IgD-negative memory B cell (primary cell): ENCODE measurements around the gene FBLN1. TPM values are rescaled to one million over a fixed set of nuclear protein-coding genes. Genes with fewer than 3 reads are reported as not detected.

Experiments used
- H3K27ac Mint-ChIP-seq, 3 donors: one replicate each; pipeline ENCODE4 v1.8.0; 2020 to 2022; ENCODE audit warnings: mild to moderate bottlenecking in 3 of 3, mixed read lengths in 3 of 3, moderate library complexity in 1 of 3
- H3K27me3 Mint-ChIP-seq: one replicate; pipeline ENCODE4 v1.8.0; 2021; ENCODE audit warnings: mixed read lengths
- H3K36me3 Mint-ChIP-seq: one replicate; pipeline ENCODE4 v1.8.0; 2020; ENCODE audit warnings: mild to moderate bottlenecking, mixed read lengths
- H3K4me1 Mint-ChIP-seq, 3 donors: one replicate each; pipeline ENCODE4 v1.8.0; 2020 to 2022; ENCODE audit warnings: mixed read lengths in 3 of 3, mild to moderate bottlenecking in 1 of 3
- H3K4me3 Mint-ChIP-seq, 4 donors: one replicate each; pipeline ENCODE4 v1.8.0; 2020 to 2022; ENCODE audit warnings: mild to moderate bottlenecking in 4 of 4, mixed read lengths in 4 of 4, moderate library complexity in 3 of 4
- H3K9me3 Mint-ChIP-seq, 3 donors: one replicate each; pipeline ENCODE4 v1.8.0; 2020 to 2021; ENCODE audit warnings: mixed read lengths in 3 of 3, mild to moderate bottlenecking in 1 of 3
- polyA plus RNA-seq: library from polyadenylated mRNA; unstranded; fragments of 300-500 nt; fragmentation: Illumina TruSeq; gene quantifications from one replicate; pipeline ENCODE4 v1.2.3, GENCODE V29; 2021

Gene FBLN1
- polyA plus RNA-seq, 1 donor from 2014 or later: not detected

- Mint-ChIP-seq H3K36me3 (peaks cover 2% of the 10 kb centered on the region), H3K27ac (no peak overlapping the region), H3K9me3 (no peaks in the 10 kb centered on the region), H3K27me3 (peaks cover 32% of the 10 kb centered on the region), H3K4me3 (no peak overlapping the region), H3K4me1 (peaks cover 0 to 3% (median 0%) of the 10 kb centered on the region in 3 donors)
These were observed 128.6 kb downstream of the FBLN1 start for GRCh38 chr22:45631140-45631840.

- H3K27ac Mint-ChIP-seq: no peak overlapping the region
- peaks cover 32% of the 10 kb centered on the region for H3K27me3 Mint-ChIP-seq
- no peaks in the 10 kb centered on the region for H3K9me3 Mint-ChIP-seq
- peaks cover 0 to 3% (median 0%) of the 10 kb centered on the region in 3 donors for H3K4me1 Mint-ChIP-seq
- H3K4me3 Mint-ChIP-seq: no peak overlapping the region
- H3K36me3 Mint-ChIP-seq: peaks cover 2% of the 10 kb centered on the region
These were observed 129.2 kb downstream of the FBLN1 start for GRCh38 chr22:45631841-45632238.

- Mint-ChIP-seq H3K4me1 (peaks cover 0 to 3% (median 0%) of the 10 kb centered on the region in 3 donors), H3K27ac (no peak overlapping the region), H3K36me3 (peaks cover 2% of the 10 kb centered on the region), H3K4me3 (no peak overlapping the region), H3K9me3 (no peaks in the 10 kb centered on the region), H3K27me3 (peaks cover 34% of the 10 kb centered on the region)
These were observed 130.3 kb downstream of the FBLN1 start for GRCh38 chr22:45632791-45633515.

GRCh38 chr22:45636683-45637082, 134.0 kb downstream of the FBLN1 start:
- no peak overlapping the region for H3K27ac Mint-ChIP-seq
- peaks cover 2% of the 10 kb centered on the region for H3K36me3 Mint-ChIP-seq
- peaks cover 41% of the 10 kb centered on the region for H3K27me3 Mint-ChIP-seq

GRCh38 chr22:45638197-45638596, 135.5 kb downstream of the FBLN1 start:
- H3K27me3 Mint-ChIP-seq: peaks cover 40% of the 10 kb centered on the region
- H3K9me3 Mint-ChIP-seq: no peaks in the 10 kb centered on the region
- no peak overlapping the region for H3K27ac Mint-ChIP-seq
- H3K4me3 Mint-ChIP-seq: no peak overlapping the region
- peaks cover 0 to 3% (median 0%) of the 10 kb centered on the region in 3 donors for H3K4me1 Mint-ChIP-seq
- no peaks in the 10 kb centered on the region for H3K36me3 Mint-ChIP-seq

More at GRCh38 chr22:45636683-45637082, 134.0 kb downstream of the FBLN1 start:
- H3K9me3 Mint-ChIP-seq: no peaks in the 10 kb centered on the region
- H3K4me3 Mint-ChIP-seq: no peak overlapping the region
- peaks cover 0 to 3% (median 0%) of the 10 kb centered on the region in 3 donors for H3K4me1 Mint-ChIP-seq

- Mint-ChIP-seq H3K4me3 (no peak overlapping the region), H3K4me1 (peaks cover 0 to 3% (median 0%) of the 10 kb centered on the region in 3 donors), H3K27me3 (peaks cover 36% of the 10 kb centered on the region), H3K27ac (no peak overlapping the region), H3K9me3 (no peaks in the 10 kb centered on the region), H3K36me3 (no peaks in the 10 kb centered on the region)
These were observed 136.4 kb downstream of the FBLN1 start for GRCh38 chr22:45638834-45639746.

- Mint-ChIP-seq H3K36me3 (no peaks in the 10 kb centered on the region), H3K27ac (no peak overlapping the region), H3K9me3 (no peaks in the 10 kb centered on the region), H3K4me1 (peaks cover 0 to 3% (median 0%) of the 10 kb centered on the region in 3 donors), H3K4me3 (peak overlapping the region in 1 of 4 donors; percentile 73), H3K27me3 (peaks cover 38% of the 10 kb centered on the region)
These were observed 137.0 kb downstream of the FBLN1 start for GRCh38 chr22:45639747-45640102.

GRCh38 chr22:45640291-45640940, 137.7 kb downstream of the FBLN1 start:
- Mint-ChIP-seq H3K27me3 (peaks cover 44% of the 10 kb centered on the region), H3K4me3 (no peak overlapping the region), H3K36me3 (no peaks in the 10 kb centered on the region)

GRCh38 chr22:45640941-45641621, 138.4 kb downstream of the FBLN1 start:
- Mint-ChIP-seq H3K4me1 (peaks cover 0 to 5% (median 3%) of the 10 kb centered on the region in 3 donors), H3K27me3 (peaks cover 45% of the 10 kb centered on the region), H3K4me3 (no peak overlapping the region), H3K27ac (no peak overlapping the region), H3K9me3 (no peaks in the 10 kb centered on the region), H3K36me3 (no peaks in the 10 kb centered on the region)

More at GRCh38 chr22:45640291-45640940, 137.7 kb downstream of the FBLN1 start:
- H3K4me1 Mint-ChIP-seq: peaks cover 0 to 3% (median 2%) of the 10 kb centered on the region in 3 donors
- H3K9me3 Mint-ChIP-seq: no peaks in the 10 kb centered on the region
- no peak overlapping the region for H3K27ac Mint-ChIP-seq

- H3K36me3 Mint-ChIP-seq: no peaks in the 10 kb centered on the region
- H3K9me3 Mint-ChIP-seq: no peaks in the 10 kb centered on the region
- peaks cover 54% of the 10 kb centered on the region for H3K27me3 Mint-ChIP-seq
- H3K4me1 Mint-ChIP-seq: peaks cover 0 to 5% (median 3%) of the 10 kb centered on the region in 3 donors
- no peak overlapping the region for H3K27ac Mint-ChIP-seq
- H3K4me3 Mint-ChIP-seq: no peak overlapping the region
These were observed 140.3 kb downstream of the FBLN1 start for GRCh38 chr22:45642986-45643385.

GRCh38 chr22:45644714-45645113, 142.0 kb downstream of the FBLN1 start:
- peaks cover 44% of the 10 kb centered on the region for H3K27me3 Mint-ChIP-seq
- no peaks in the 10 kb centered on the region for H3K36me3 Mint-ChIP-seq
- H3K27ac Mint-ChIP-seq: peak overlapping the region in 1 of 3 donors; percentile 27
- no peaks in the 10 kb centered on the region for H3K9me3 Mint-ChIP-seq
- peaks cover 0 to 5% (median 0%) of the 10 kb centered on the region in 3 donors for H3K4me1 Mint-ChIP-seq
- H3K4me3 Mint-ChIP-seq: no peak overlapping the region

GRCh38 chr22:45645150-45645525, 142.5 kb downstream of the FBLN1 start:
- H3K27me3 Mint-ChIP-seq: peaks cover 41% of the 10 kb centered on the region
- peaks cover 0 to 5% (median 0%) of the 10 kb centered on the region in 3 donors for H3K4me1 Mint-ChIP-seq
- no peak overlapping the region for H3K4me3 Mint-ChIP-seq
- no peaks in the 10 kb centered on the region for H3K36me3 Mint-ChIP-seq
- no peaks in the 10 kb centered on the region for H3K9me3 Mint-ChIP-seq
- H3K27ac Mint-ChIP-seq: peak overlapping the region in 1 of 3 donors; percentile 27

GRCh38 chr22:45645526-45646414, 143.1 kb downstream of the FBLN1 start:
- Mint-ChIP-seq H3K4me1 (peaks cover 0 to 5% (median 0%) of the 10 kb centered on the region in 3 donors), H3K27ac (no peak overlapping the region), H3K4me3 (no peak overlapping the region), H3K36me3 (no peaks in the 10 kb centered on the region), H3K9me3 (no peaks in the 10 kb centered on the region), H3K27me3 (peaks cover 37% of the 10 kb centered on the region)
